Endodermal cell (in vitro differentiated cells): ENCODE results near the gene LTBP1. TPM values are rescaled to one million over a fixed set of nuclear protein-coding genes. Genes with fewer than 3 reads are reported as not detected.

ENCODE experiments used
- DNase-seq: peaks from one replicate; pipeline ENCODE4 v3.0.0-alpha.2; 2017
- H3K27ac ChIP-seq: 2 replicates; pipeline ENCODE4 v1.5.1; 2013; ENCODE audit warnings: mild to moderate bottlenecking, low read depth, low read length, moderate library complexity
- H3K27me3 ChIP-seq: 2 replicates; pipeline ENCODE4 v1.6.1; 2013; ENCODE audit warnings: mild to moderate bottlenecking, low read length, moderate library complexity; ENCODE audit not compliant: insufficient read depth, control insufficient read depth, poor library complexity, severe bottlenecking
- H3K36me3 ChIP-seq: 2 replicates; pipeline ENCODE4 v1.7.0; 2013; ENCODE audit warnings: mild to moderate bottlenecking, low read length, moderate library complexity; ENCODE audit not compliant: control insufficient read depth, insufficient read depth
- H3K4me1 ChIP-seq: one replicate; pipeline ENCODE4 v1.7.0; 2013; ENCODE audit warnings: low read length; ENCODE audit not compliant: control insufficient read depth, insufficient read depth
- H3K4me3 ChIP-seq: 2 replicates; pipeline ENCODE4 v1.5.1; 2013; ENCODE audit warnings: mild to moderate bottlenecking, low read length, moderate library complexity
- H3K9ac ChIP-seq: 2 replicates; pipeline ENCODE4 v1.6.1; 2013; ENCODE audit warnings: mild to moderate bottlenecking, low read length, moderate library complexity; ENCODE audit not compliant: poor library complexity, severe bottlenecking; ENCODE audit errors: extremely low read depth
- H3K9me3 ChIP-seq: 2 replicates; pipeline ENCODE4 v1.6.1; 2013; ENCODE audit warnings: mild to moderate bottlenecking, low read length, moderate library complexity; ENCODE audit not compliant: control insufficient read depth
- H3K27ac Mint-ChIP-seq: 2 replicates; pipeline ENCODE4 v1.8.0; 2020; ENCODE audit warnings: mixed read lengths
- H3K27me3 Mint-ChIP-seq: 2 replicates; pipeline ENCODE4 v1.8.0; 2021; ENCODE audit warnings: mild to moderate bottlenecking, mixed read lengths; ENCODE audit not compliant: insufficient read depth
- H3K36me3 Mint-ChIP-seq: 2 replicates; pipeline ENCODE4 v1.8.0; 2020; ENCODE audit warnings: low read depth, mixed read lengths
- H3K4me1 Mint-ChIP-seq: 2 replicates; pipeline ENCODE4 v1.8.0; 2020; ENCODE audit warnings: mixed read lengths
- H3K4me3 Mint-ChIP-seq: 2 replicates; pipeline ENCODE4 v1.8.0; 2020; ENCODE audit warnings: mild to moderate bottlenecking, moderate library complexity, mixed read lengths
- H3K9me3 Mint-ChIP-seq: 2 replicates; pipeline ENCODE4 v1.8.0; 2020; ENCODE audit warnings: mild to moderate bottlenecking, mixed read lengths
- CTCF ChIP-seq: fragments of 200-600 bp; sonication (generic); conservative IDR thresholded peaks from 2 replicates; pipeline ENCODE4 v1.5.0; 2021; ENCODE audit warnings: antibody characterized with exemption, mild to moderate bottlenecking
- WGBS, 2 experiments: methylation state at CpG; one replicate each; pipeline versions ENCODE4 v1.1.5 to v1.1.7; 2013; ENCODE audit warnings: missing lambda C conversion rate in 2 of 2, mixed read lengths in 1 of 2; ENCODE audit not compliant: insufficient coverage in 1 of 2, insufficient read length in 1 of 2; 5-methylcytosine and 5-hydroxymethylcytosine counted together
- total RNA-seq, 2 donors: library from RNA; stranded (reverse); fragmentation: NEBNext Ultra II Directional in 1 of 2; extraction: Animal tissue kit (Norgen Biotek cat#: 25700) in 1 of 2; gene quantifications; 2 replicates in 1 of 2; 3 replicates in 1 of 2; pipeline ENCODE4 v1.2.1, GENCODE V29; 2021

Gene LTBP1
- total RNA-seq, 2 donors from 2014 or later = 43.2 to 43.4 TPM

- Mint-ChIP-seq H3K36me3 (peaks cover 11% of the 10 kb centered on the region), H3K4me1 (peaks cover 4% of the 10 kb centered on the region), H3K27ac (no peak overlapping the region), H3K9me3 (peaks cover 8% of the 10 kb centered on the region), H3K27me3 (no peaks in the 10 kb centered on the region), H3K4me3 (no peak overlapping the region)
- no peak overlapping the region for H3K27ac ChIP-seq
- peaks cover 9% of the 10 kb centered on the region for H3K9me3 ChIP-seq
- H3K27me3 ChIP-seq = no peaks in the 10 kb centered on the region
- no peak overlapping the region for H3K4me3 ChIP-seq
- TF ChIP-seq CTCF = no peak
- peaks cover 3% of the 10 kb centered on the region for H3K4me1 ChIP-seq
- no peak for DNase-seq
- 90 to 100% methylated on average over 1 to 2 of the region's 2 CpGs for WGBS, 2 experiments
- no peaks in the 10 kb centered on the region for H3K36me3 ChIP-seq
- H3K9ac ChIP-seq = no peak overlapping the region
Measured at GRCh38 chr2:33024758-33025157, 78.0 kb downstream of the LTBP1 start.

- H3K9me3 Mint-ChIP-seq = peaks cover 4% of the 10 kb centered on the region
- H3K27ac ChIP-seq = no peak overlapping the region
- DNase-seq = no peak
- TF ChIP-seq CTCF = no peak
- no peak overlapping the region for H3K27ac Mint-ChIP-seq
- WGBS, 2 experiments = 79 to 93% methylated on average over 3 of the region's 3 CpGs
- peaks cover 7% of the 10 kb centered on the region for H3K9me3 ChIP-seq
- no peaks in the 10 kb centered on the region for H3K4me1 ChIP-seq
- H3K4me1 Mint-ChIP-seq = peaks cover 4% of the 10 kb centered on the region
- H3K9ac ChIP-seq = no peak overlapping the region
- H3K27me3 Mint-ChIP-seq = no peaks in the 10 kb centered on the region
- peaks cover 5% of the 10 kb centered on the region for H3K36me3 Mint-ChIP-seq
- H3K27me3 ChIP-seq = no peaks in the 10 kb centered on the region
- no peaks in the 10 kb centered on the region for H3K36me3 ChIP-seq
- no peak overlapping the region for H3K4me3 Mint-ChIP-seq
- no peak overlapping the region for H3K4me3 ChIP-seq
Measured at GRCh38 chr2:33029459-33029858, 82.7 kb downstream of the LTBP1 start.

- Histone ChIP-seq H3K4me3 (no peak overlapping the region), H3K27me3 (no peaks in the 10 kb centered on the region), H3K9me3 (peaks cover 2% of the 10 kb centered on the region), H3K9ac (no peak overlapping the region), H3K27ac (no peak overlapping the region), H3K36me3 (no peaks in the 10 kb centered on the region), H3K4me1 (no peaks in the 10 kb centered on the region)
- no peak for DNase-seq
- Mint-ChIP-seq H3K4me3 (no peak overlapping the region), H3K27me3 (no peaks in the 10 kb centered on the region), H3K36me3 (peaks cover 1% of the 10 kb centered on the region), H3K4me1 (peaks cover 4% of the 10 kb centered on the region), H3K9me3 (no peaks in the 10 kb centered on the region), H3K27ac (peak overlapping the region; percentile 27)
- 80 to 82% methylated on average over 1 to 4 of the region's 4 CpGs for WGBS, 2 experiments
- TF ChIP-seq CTCF = no peak
Measured at GRCh38 chr2:33029926-33030325, 83.2 kb downstream of the LTBP1 start.
